ENCODE data around the gene FUCA2. TPM values are rescaled to one million over a fixed set of nuclear protein-coding genes. Genes with fewer than 3 reads are reported as not detected.

Gene FUCA2, protein sequence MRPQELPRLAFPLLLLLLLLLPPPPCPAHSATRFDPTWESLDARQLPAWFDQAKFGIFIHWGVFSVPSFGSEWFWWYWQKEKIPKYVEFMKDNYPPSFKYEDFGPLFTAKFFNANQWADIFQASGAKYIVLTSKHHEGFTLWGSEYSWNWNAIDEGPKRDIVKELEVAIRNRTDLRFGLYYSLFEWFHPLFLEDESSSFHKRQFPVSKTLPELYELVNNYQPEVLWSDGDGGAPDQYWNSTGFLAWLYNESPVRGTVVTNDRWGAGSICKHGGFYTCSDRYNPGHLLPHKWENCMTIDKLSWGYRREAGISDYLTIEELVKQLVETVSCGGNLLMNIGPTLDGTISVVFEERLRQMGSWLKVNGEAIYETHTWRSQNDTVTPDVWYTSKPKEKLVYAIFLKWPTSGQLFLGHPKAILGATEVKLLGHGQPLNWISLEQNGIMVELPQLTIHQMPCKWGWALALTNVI
- total RNA-seq (2014; rRNA removed; shearing (Covaris generic); ENCODE audit: low replicate concordance) = not detected in 2 replicates

- Histone ChIP-seq H3K4me3 (ENCODE audit: low read length) (no peak within 1 kb of the TSS), H3K79me2 (ENCODE audit: low read length) (no peaks in the 10 kb centered on the region), H3K4me2 (ENCODE audit: low read depth, low read length, poor library complexity, severe bottlenecking) (no peak within 1 kb of the TSS), H3K36me3 (ENCODE audit: insufficient read depth, low read length) (no peaks in the 10 kb centered on the region), H3K9me2 (replicated peaks; ENCODE audit: insufficient read depth, low read length) (no peaks in the 10 kb centered on the region), H4K20me1 (ENCODE audit: insufficient read depth, low read depth, low read length) (no peaks in the 10 kb centered on the region), H3K9me3 (ENCODE audit: low read length) (no peaks in the 10 kb centered on the region), H3K9ac (ENCODE audit: low read length) (no peak within 1 kb of the TSS), H3K27me3 (ENCODE audit: low read length) (no peaks in the 10 kb centered on the region; the same call in 1 of the 2 replicates), H2AFZ (ENCODE audit: low read length) (no peak within 1 kb of the TSS), H3K27ac (ENCODE audit: low read length) (no peak within 1 kb of the TSS), H3K4me1 (ENCODE audit: low read length) (peaks cover 18% of the 10 kb centered on the region)
- no peak for DNase-seq
These were observed at the start of gene FUCA2 for GRCh38 chr6:143510991-143511891. Gene FUCA2 (minus strand): TSS chr6:143511720. CDS start chr6:143511634, 86 bp downstream.

GRCh38 chr6:143561105-143561704 is 49.7 kb upstream of the FUCA2 start:
- H3K27me3 ChIP-seq (ENCODE audit: low read length) = no peaks in the 10 kb centered on the region
- no peaks in the 10 kb centered on the region for H3K4me1 ChIP-seq (ENCODE audit: low read length)
- no peak overlapping the region for H3K4me3 ChIP-seq (ENCODE audit: low read length)
- H3K36me3 ChIP-seq (ENCODE audit: insufficient read depth, low read length) = no peaks in the 10 kb centered on the region
- H3K9me2 ChIP-seq (replicated peaks; ENCODE audit: insufficient read depth, low read length) = no peaks in the 10 kb centered on the region
- no peak overlapping the region for H3K9ac ChIP-seq (ENCODE audit: low read length)
- H3K79me2 ChIP-seq (ENCODE audit: low read length) = no peaks in the 10 kb centered on the region
- H4K20me1 ChIP-seq (ENCODE audit: insufficient read depth, low read depth, low read length) = no peaks in the 10 kb centered on the region
- no peak overlapping the region for H2AFZ ChIP-seq (ENCODE audit: low read length)
- DNase-seq = no peak
- no peak overlapping the region for H3K27ac ChIP-seq (ENCODE audit: low read length)
- no peak overlapping the region for H3K4me2 ChIP-seq (ENCODE audit: low read depth, low read length, poor library complexity, severe bottlenecking)
- H3K9me3 ChIP-seq (ENCODE audit: low read length) = no peaks in the 10 kb centered on the region

- no peak overlapping the region for H2AFZ ChIP-seq (ENCODE audit: low read length)
- H3K9ac ChIP-seq (ENCODE audit: low read length) = no peak overlapping the region
- no peak overlapping the region for H3K27ac ChIP-seq (ENCODE audit: low read length)
- H3K27me3 ChIP-seq (ENCODE audit: low read length) = no peaks in the 10 kb centered on the region
- no peak for DNase-seq
- H4K20me1 ChIP-seq (ENCODE audit: insufficient read depth, low read depth, low read length) = no peaks in the 10 kb centered on the region
- H3K9me3 ChIP-seq (ENCODE audit: low read length) = no peaks in the 10 kb centered on the region
- H3K4me3 ChIP-seq (ENCODE audit: low read length) = no peak overlapping the region
- no peaks in the 10 kb centered on the region for H3K36me3 ChIP-seq (ENCODE audit: insufficient read depth, low read length)
- H3K4me1 ChIP-seq (ENCODE audit: low read length) = no peaks in the 10 kb centered on the region
- no peaks in the 10 kb centered on the region for H3K79me2 ChIP-seq (ENCODE audit: low read length)
- no peak overlapping the region for H3K4me2 ChIP-seq (ENCODE audit: low read depth, low read length, poor library complexity, severe bottlenecking)
- H3K9me2 ChIP-seq (replicated peaks; ENCODE audit: insufficient read depth, low read length) = no peaks in the 10 kb centered on the region
These were observed 47.6 kb upstream of the FUCA2 start for GRCh38 chr6:143559051-143559660.

GRCh38 chr6:143556529-143556928 is 45.0 kb upstream of the FUCA2 start:
- no peaks in the 10 kb centered on the region for H3K79me2 ChIP-seq (ENCODE audit: low read length)
- no peaks in the 10 kb centered on the region for H3K27me3 ChIP-seq (ENCODE audit: low read length)
- no peak for DNase-seq
- H4K20me1 ChIP-seq (ENCODE audit: insufficient read depth, low read depth, low read length) = no peaks in the 10 kb centered on the region
- no peak overlapping the region for H3K4me2 ChIP-seq (ENCODE audit: low read depth, low read length, poor library complexity, severe bottlenecking)
- no peaks in the 10 kb centered on the region for H3K36me3 ChIP-seq (ENCODE audit: insufficient read depth, low read length)
- no peaks in the 10 kb centered on the region for H3K9me3 ChIP-seq (ENCODE audit: low read length)
- H3K27ac ChIP-seq (ENCODE audit: low read length) = no peak overlapping the region
- H3K4me3 ChIP-seq (ENCODE audit: low read length) = no peak overlapping the region
- H2AFZ ChIP-seq (ENCODE audit: low read length) = no peak overlapping the region
- no peaks in the 10 kb centered on the region for H3K9me2 ChIP-seq (replicated peaks; ENCODE audit: insufficient read depth, low read length)
- H3K4me1 ChIP-seq (ENCODE audit: low read length) = no peaks in the 10 kb centered on the region
- no peak overlapping the region for H3K9ac ChIP-seq (ENCODE audit: low read length)

- no peaks in the 10 kb centered on the region for H4K20me1 ChIP-seq (ENCODE audit: insufficient read depth, low read depth, low read length)
- H2AFZ ChIP-seq (ENCODE audit: low read length) = no peak overlapping the region
- H3K4me2 ChIP-seq (ENCODE audit: low read depth, low read length, poor library complexity, severe bottlenecking) = no peak overlapping the region
- H3K9me2 ChIP-seq (replicated peaks; ENCODE audit: insufficient read depth, low read length) = no peaks in the 10 kb centered on the region
- H3K9ac ChIP-seq (ENCODE audit: low read length) = no peak overlapping the region
- H3K27ac ChIP-seq (ENCODE audit: low read length) = no peak overlapping the region
- no peaks in the 10 kb centered on the region for H3K27me3 ChIP-seq (ENCODE audit: low read length)
- H3K4me3 ChIP-seq (ENCODE audit: low read length) = no peak overlapping the region
- H3K4me1 ChIP-seq (ENCODE audit: low read length) = no peaks in the 10 kb centered on the region
- no peaks in the 10 kb centered on the region for H3K36me3 ChIP-seq (ENCODE audit: insufficient read depth, low read length)
- no peaks in the 10 kb centered on the region for H3K79me2 ChIP-seq (ENCODE audit: low read length)
- no peak for DNase-seq
- no peaks in the 10 kb centered on the region for H3K9me3 ChIP-seq (ENCODE audit: low read length)
These were observed 44.1 kb upstream of the FUCA2 start for GRCh38 chr6:143555582-143555981.

DNA sequence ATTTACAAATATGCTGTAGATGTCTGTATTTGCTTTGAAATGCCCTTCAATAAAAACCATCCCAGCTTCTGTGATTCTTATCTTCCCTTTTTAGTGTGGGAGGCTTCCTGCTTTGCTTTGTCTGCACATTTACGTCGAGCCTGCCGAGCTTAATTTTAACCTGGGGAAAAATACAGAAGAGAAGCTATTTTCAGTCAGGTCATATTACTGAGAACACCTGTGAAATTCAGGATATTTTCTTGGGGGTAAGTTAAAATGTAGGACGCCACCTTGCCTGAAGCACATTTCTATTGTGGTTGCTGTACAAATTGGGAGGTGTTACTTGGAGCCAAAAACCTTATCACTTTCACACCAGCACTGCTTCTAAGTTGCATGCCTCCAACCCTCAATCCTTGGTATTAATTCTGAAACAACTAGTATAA is 43.6 kb upstream of the FUCA2 start:
- Histone ChIP-seq H4K20me1 (ENCODE audit: insufficient read depth, low read depth, low read length) (no peaks in the 10 kb centered on the region), H3K4me2 (ENCODE audit: low read depth, low read length, poor library complexity, severe bottlenecking) (no peak overlapping the region), H3K9me2 (replicated peaks; ENCODE audit: insufficient read depth, low read length) (no peaks in the 10 kb centered on the region), H3K4me1 (ENCODE audit: low read length) (no peaks in the 10 kb centered on the region), H3K36me3 (ENCODE audit: insufficient read depth, low read length) (no peaks in the 10 kb centered on the region), H3K79me2 (ENCODE audit: low read length) (no peaks in the 10 kb centered on the region), H3K9me3 (ENCODE audit: low read length) (no peaks in the 10 kb centered on the region), H3K27ac (ENCODE audit: low read length) (no peak overlapping the region), H3K27me3 (ENCODE audit: low read length) (no peaks in the 10 kb centered on the region), H3K4me3 (ENCODE audit: low read length) (no peak overlapping the region), H2AFZ (ENCODE audit: low read length) (no peak overlapping the region), H3K9ac (ENCODE audit: low read length) (no peak overlapping the region)
- DNase-seq = no peak

GRCh38 chr6:143553337-143553736 is 41.8 kb upstream of the FUCA2 start:
- Histone ChIP-seq H2AFZ (ENCODE audit: low read length) (no peak overlapping the region), H3K27ac (ENCODE audit: low read length) (no peak overlapping the region), H4K20me1 (ENCODE audit: insufficient read depth, low read depth, low read length) (no peaks in the 10 kb centered on the region), H3K4me3 (ENCODE audit: low read length) (no peak overlapping the region), H3K36me3 (ENCODE audit: insufficient read depth, low read length) (no peaks in the 10 kb centered on the region), H3K27me3 (ENCODE audit: low read length) (no peaks in the 10 kb centered on the region), H3K9me2 (replicated peaks; ENCODE audit: insufficient read depth, low read length) (no peaks in the 10 kb centered on the region), H3K4me2 (ENCODE audit: low read depth, low read length, poor library complexity, severe bottlenecking) (no peak overlapping the region), H3K79me2 (ENCODE audit: low read length) (no peaks in the 10 kb centered on the region), H3K9me3 (ENCODE audit: low read length) (no peaks in the 10 kb centered on the region), H3K4me1 (ENCODE audit: low read length) (no peaks in the 10 kb centered on the region), H3K9ac (ENCODE audit: low read length) (no peak overlapping the region)
- no peak for DNase-seq

Data from Karpas-422 (cell line).